Neural cell (in vitro differentiated cells): ENCODE measurements around the gene DACH1. TPM values are rescaled to one million over a fixed set of nuclear protein-coding genes. Genes with fewer than 3 reads are reported as not detected.

Source experiments
- H2AFZ ChIP-seq: fragments of 200-600, 300-800 bp; sonication (generic), shearing (Covaris generic); 2 replicates; pipeline ENCODE4 v1.6.0; 2014; ENCODE audit warnings: low read depth, mild to moderate bottlenecking, antibody characterized with exemption, low read length, moderate library complexity
- H3F3A ChIP-seq: fragments of 200-600 bp; shearing (Covaris generic); 2 replicates; pipeline ENCODE4 v1.6.1; 2016; ENCODE audit warnings: mild to moderate bottlenecking, moderate library complexity, mixed read lengths, antibody characterized with exemption, low read length; ENCODE audit not compliant: insufficient read depth, poor library complexity, severe bottlenecking
- H3K27ac ChIP-seq: fragments of 200-600, 300-800 bp; sonication (generic), shearing (Covaris generic); 2 replicates; pipeline ENCODE4 v1.5.1; 2014; ENCODE audit warnings: mild to moderate bottlenecking, low read length, moderate library complexity
- H3K27me3 ChIP-seq: fragments of 300-800, 200-600 bp; sonication (generic), shearing (Covaris generic); 2 replicates; pipeline ENCODE4 v1.6.0; 2014; ENCODE audit warnings: mild to moderate bottlenecking, low read depth, low read length, moderate library complexity; ENCODE audit not compliant: insufficient read depth
- H3K36me3 ChIP-seq: fragments of 300-800, 200-600 bp; sonication (generic), shearing (Covaris generic); 2 replicates; pipeline ENCODE4 v1.5.1; 2014; ENCODE audit warnings: mild to moderate bottlenecking, antibody characterized with exemption, low read length, moderate library complexity; ENCODE audit not compliant: insufficient read depth
- H3K4me2 ChIP-seq: fragments of 300-800, 200-600 bp; sonication (generic), shearing (Covaris generic); 2 replicates; pipeline ENCODE4 v1.6.0; 2014; ENCODE audit warnings: mild to moderate bottlenecking, low read length
- H3K4me3 ChIP-seq: fragments of 300-800, 200-600 bp; sonication (generic), shearing (Covaris generic); 2 replicates; pipeline ENCODE4 v1.5.1; 2014; ENCODE audit warnings: mild to moderate bottlenecking, low read length, moderate library complexity
- H3K79me2 ChIP-seq: fragments of 200-600 bp; shearing (Covaris generic); replicated peaks from 2 replicates; pipeline ENCODE4 v1.6.0; 2014; ENCODE audit warnings: mild to moderate bottlenecking, low read length, moderate library complexity; ENCODE audit not compliant: insufficient read depth
- H3K9ac ChIP-seq: fragments of 300-800, 200-600 bp; sonication (generic), shearing (Covaris generic); 2 replicates; pipeline ENCODE4 v1.6.1; 2016; ENCODE audit warnings: mild to moderate bottlenecking, low read length, mixed read lengths
- H3K9me2 ChIP-seq: fragments of 200-600 bp; shearing (Covaris generic); 2 replicates; pipeline ENCODE4 v1.6.1; 2016; ENCODE audit warnings: mild to moderate bottlenecking, low read length, mixed read lengths; ENCODE audit not compliant: insufficient read depth
- H3K9me3 ChIP-seq: fragments of 200-600, 300-800 bp; sonication (generic), shearing (Covaris generic); 2 replicates; pipeline ENCODE4 v1.6.1; 2016; ENCODE audit warnings: mild to moderate bottlenecking, mixed run types, low read length, moderate library complexity, mixed read lengths
- H4K20me1 ChIP-seq: fragments of 200-600 bp; shearing (Covaris generic); 2 replicates; pipeline ENCODE4 v1.6.1; 2016; ENCODE audit warnings: mild to moderate bottlenecking, mixed run types; ENCODE audit not compliant: insufficient read depth
- CTCF ChIP-seq: fragments of 450-650 bp; IDR thresholded peaks from 2 replicates; pipeline ENCODE4 v1.5.1; 2014; ENCODE audit warnings: antibody characterized with exemption, mild to moderate bottlenecking, moderate library complexity; ENCODE audit not compliant: poor library complexity, severe bottlenecking
- EP300 ChIP-seq: fragments of 450-650 bp; conservative IDR thresholded peaks from 2 replicates; pipeline ENCODE4 v1.6.1; 2014; ENCODE audit warnings: antibody characterized with exemption, mild to moderate bottlenecking, moderate library complexity; ENCODE audit not compliant: poor library complexity, severe bottlenecking
- EZH2 ChIP-seq: fragments of 200-600, 300-800 bp; shearing (Covaris generic), sonication (generic); IDR thresholded peaks from 2 replicates; pipeline ENCODE4 v1.6.1; 2014; ENCODE audit warnings: antibody characterized with exemption, low read length, borderline replicate concordance, mild to moderate bottlenecking; ENCODE audit not compliant: insufficient read depth, poor library complexity, severe bottlenecking
- MXI1 ChIP-seq: fragments of 450-650 bp; conservative IDR thresholded peaks from 2 replicates; pipeline ENCODE4 v1.6.1; 2014; ENCODE audit warnings: antibody characterized with exemption, mild to moderate bottlenecking; ENCODE audit not compliant: poor library complexity, severe bottlenecking
- POLR2AphosphoS5 ChIP-seq: IDR thresholded peaks from 2 replicates; pipeline ENCODE4 v1.6.1; 2012
- RAD21 ChIP-seq: fragments of 450-650 bp; conservative IDR thresholded peaks from 2 replicates; pipeline ENCODE4 v1.6.1; 2014; ENCODE audit warnings: antibody characterized with exemption, mild to moderate bottlenecking, moderate library complexity
- SMC3 ChIP-seq: fragments of 450-650 bp; conservative IDR thresholded peaks from 2 replicates; pipeline ENCODE4 v1.6.1; 2014; ENCODE audit warnings: antibody characterized with exemption, mild to moderate bottlenecking, moderate library complexity; ENCODE audit not compliant: poor library complexity
- TAF1 ChIP-seq: IDR thresholded peaks from 2 replicates; pipeline ENCODE4 v1.6.1; 2012; ENCODE audit warnings: low read depth
- polyA plus RNA-seq: library from polyadenylated mRNA; depleted of rRNA; stranded (reverse); fragments of >200 nt; gene quantifications from 2 replicates; pipeline ENCODE4 v1.2.3, GENCODE V29; 2014
- TF ChIP-seq, protein P1 (sequence below): IDR thresholded peaks from 2 replicates; pipeline ENCODE4 v1.6.1; 2012; ENCODE audit warnings: borderline replicate concordance

Gene DACH1
- polyA plus RNA-seq, 1 donor from 2014 or later = 20.0 TPM

DNA sequence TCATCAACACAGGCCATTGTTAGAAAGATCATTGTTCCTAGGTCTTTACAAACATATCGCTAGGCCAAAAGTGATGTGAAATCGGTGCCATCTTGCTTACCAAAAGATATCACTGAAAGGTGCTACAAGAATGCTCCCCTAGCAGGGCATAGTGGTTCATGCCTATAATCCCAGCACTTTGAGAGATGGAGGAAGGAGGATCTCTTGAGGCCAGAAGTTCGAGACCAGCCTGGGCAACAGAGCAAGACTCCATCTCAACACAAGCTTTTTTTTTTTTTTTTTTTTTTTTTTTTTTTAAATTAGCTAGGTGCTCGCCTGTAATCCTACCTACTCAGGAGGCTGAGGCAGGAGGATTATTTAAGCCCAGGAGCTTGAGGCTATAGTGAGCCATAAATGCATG, 92.1 kb downstream of the DACH1 start:
- Histone ChIP-seq H3K79me2 (no peaks in the 10 kb centered on the region), H4K20me1 (no peaks in the 10 kb centered on the region), H3K9ac (no peak overlapping the region), H3K9me3 (no peaks in the 10 kb centered on the region), H3K27ac (no peak overlapping the region), H3F3A (no peaks in the 10 kb centered on the region), H3K4me2 (no peak overlapping the region), H3K4me3 (no peak overlapping the region), H3K9me2 (no peaks in the 10 kb centered on the region), H3K27me3 (no peaks in the 10 kb centered on the region), H3K36me3 (no peaks in the 10 kb centered on the region), H2AFZ (no peak overlapping the region)
- TF ChIP-seq RAD21 (no peak), SMC3 (no peak), CTCF (no peak), EP300 (no peak), EZH2 (no peak), MXI1 (no peak), POLR2AphosphoS5 (no peak), TAF1 (no peak)
- TF ChIP-seq, protein P1, sequence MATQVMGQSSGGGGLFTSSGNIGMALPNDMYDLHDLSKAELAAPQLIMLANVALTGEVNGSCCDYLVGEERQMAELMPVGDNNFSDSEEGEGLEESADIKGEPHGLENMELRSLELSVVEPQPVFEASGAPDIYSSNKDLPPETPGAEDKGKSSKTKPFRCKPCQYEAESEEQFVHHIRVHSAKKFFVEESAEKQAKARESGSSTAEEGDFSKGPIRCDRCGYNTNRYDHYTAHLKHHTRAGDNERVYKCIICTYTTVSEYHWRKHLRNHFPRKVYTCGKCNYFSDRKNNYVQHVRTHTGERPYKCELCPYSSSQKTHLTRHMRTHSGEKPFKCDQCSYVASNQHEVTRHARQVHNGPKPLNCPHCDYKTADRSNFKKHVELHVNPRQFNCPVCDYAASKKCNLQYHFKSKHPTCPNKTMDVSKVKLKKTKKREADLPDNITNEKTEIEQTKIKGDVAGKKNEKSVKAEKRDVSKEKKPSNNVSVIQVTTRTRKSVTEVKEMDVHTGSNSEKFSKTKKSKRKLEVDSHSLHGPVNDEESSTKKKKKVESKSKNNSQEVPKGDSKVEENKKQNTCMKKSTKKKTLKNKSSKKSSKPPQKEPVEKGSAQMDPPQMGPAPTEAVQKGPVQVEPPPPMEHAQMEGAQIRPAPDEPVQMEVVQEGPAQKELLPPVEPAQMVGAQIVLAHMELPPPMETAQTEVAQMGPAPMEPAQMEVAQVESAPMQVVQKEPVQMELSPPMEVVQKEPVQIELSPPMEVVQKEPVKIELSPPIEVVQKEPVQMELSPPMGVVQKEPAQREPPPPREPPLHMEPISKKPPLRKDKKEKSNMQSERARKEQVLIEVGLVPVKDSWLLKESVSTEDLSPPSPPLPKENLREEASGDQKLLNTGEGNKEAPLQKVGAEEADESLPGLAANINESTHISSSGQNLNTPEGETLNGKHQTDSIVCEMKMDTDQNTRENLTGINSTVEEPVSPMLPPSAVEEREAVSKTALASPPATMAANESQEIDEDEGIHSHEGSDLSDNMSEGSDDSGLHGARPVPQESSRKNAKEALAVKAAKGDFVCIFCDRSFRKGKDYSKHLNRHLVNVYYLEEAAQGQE = no peak

DNA sequence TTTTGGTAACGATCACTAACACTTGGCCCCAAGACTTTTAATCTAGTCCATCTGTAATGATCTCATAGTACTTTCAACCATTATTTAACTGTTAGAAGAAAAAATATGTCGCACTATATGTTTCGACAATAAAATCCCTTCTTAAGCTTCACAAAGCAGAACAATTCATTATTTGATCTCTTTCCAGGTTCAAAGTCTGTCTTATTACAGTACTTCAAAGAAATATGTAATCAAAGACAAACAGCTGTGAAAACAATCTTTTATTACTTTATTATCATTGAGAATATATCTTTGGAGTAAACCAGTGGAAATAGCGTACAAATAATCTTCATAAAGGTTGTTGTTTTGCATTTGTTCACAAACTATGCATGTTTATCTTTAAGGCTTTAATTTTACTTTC, 93.5 kb downstream of the DACH1 start:
- no peaks in the 10 kb centered on the region for H3K79me2 ChIP-seq
- no peak overlapping the region for H3K27ac ChIP-seq
- H3K9ac ChIP-seq = no peak overlapping the region
- no peaks in the 10 kb centered on the region for H3F3A ChIP-seq
- TF ChIP-seq RAD21 (no peak), POLR2AphosphoS5 (no peak), EP300 (no peak), CTCF (no peak), TAF1 (no peak), SMC3 (no peak), MXI1 (no peak), EZH2 (no peak)
- TF ChIP-seq, protein P1 = no peak
- H3K9me2 ChIP-seq = no peaks in the 10 kb centered on the region
- no peaks in the 10 kb centered on the region for H3K27me3 ChIP-seq
- H4K20me1 ChIP-seq = no peaks in the 10 kb centered on the region
- no peak overlapping the region for H2AFZ ChIP-seq
- H3K4me3 ChIP-seq = no peak overlapping the region
- H3K9me3 ChIP-seq = no peaks in the 10 kb centered on the region
- no peak overlapping the region for H3K4me2 ChIP-seq
- no peaks in the 10 kb centered on the region for H3K36me3 ChIP-seq
